GM12874 (cell line): Measurements from ENCODE around the gene ZBTB24.

Experiments used
- TF ChIP-seq, protein P1 (sequence below): IDR thresholded peaks from 2 replicates; pipeline ENCODE4 v1.5.1; 2011; ENCODE audit warnings: low read depth, mild to moderate bottlenecking, control low read depth, low read length, moderate library complexity; ENCODE audit not compliant: insufficient read depth

Gene ZBTB24

DNA sequence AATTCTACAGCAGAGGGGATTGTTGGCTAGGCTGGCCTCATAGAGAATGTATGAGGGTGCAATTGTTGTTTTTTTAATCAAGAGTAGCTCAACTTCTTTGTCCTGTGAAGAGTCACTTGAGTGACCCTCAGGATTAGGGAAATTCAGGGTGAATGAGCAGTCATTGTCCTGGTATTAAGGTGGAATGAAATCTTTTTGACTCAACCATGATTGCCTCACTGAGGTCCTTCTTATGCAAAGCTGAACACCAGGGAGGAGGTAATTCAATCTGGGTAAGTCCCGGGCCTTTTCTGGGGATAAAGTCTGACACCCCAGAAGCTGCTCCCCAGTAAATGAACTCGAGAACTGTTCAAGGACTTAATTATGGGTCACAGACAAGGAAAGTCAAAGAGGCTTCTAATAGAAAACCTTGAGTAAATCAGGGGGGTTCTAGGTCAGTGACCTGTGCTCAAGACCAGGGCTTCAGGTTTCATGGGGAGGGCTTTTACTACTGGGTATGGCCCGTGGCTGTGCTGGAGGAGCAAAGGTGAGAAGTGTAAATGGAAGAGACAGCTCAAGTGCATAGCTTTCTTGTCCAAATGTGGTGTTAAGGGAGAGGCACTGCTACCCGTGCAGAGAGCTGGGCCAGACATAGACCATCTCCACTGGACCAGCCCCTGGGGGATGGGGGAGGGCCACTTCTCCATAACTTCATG is 25.3 kb upstream of the ZBTB24 start:
- TF ChIP-seq, protein P1, sequence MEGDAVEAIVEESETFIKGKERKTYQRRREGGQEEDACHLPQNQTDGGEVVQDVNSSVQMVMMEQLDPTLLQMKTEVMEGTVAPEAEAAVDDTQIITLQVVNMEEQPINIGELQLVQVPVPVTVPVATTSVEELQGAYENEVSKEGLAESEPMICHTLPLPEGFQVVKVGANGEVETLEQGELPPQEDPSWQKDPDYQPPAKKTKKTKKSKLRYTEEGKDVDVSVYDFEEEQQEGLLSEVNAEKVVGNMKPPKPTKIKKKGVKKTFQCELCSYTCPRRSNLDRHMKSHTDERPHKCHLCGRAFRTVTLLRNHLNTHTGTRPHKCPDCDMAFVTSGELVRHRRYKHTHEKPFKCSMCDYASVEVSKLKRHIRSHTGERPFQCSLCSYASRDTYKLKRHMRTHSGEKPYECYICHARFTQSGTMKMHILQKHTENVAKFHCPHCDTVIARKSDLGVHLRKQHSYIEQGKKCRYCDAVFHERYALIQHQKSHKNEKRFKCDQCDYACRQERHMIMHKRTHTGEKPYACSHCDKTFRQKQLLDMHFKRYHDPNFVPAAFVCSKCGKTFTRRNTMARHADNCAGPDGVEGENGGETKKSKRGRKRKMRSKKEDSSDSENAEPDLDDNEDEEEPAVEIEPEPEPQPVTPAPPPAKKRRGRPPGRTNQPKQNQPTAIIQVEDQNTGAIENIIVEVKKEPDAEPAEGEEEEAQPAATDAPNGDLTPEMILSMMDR = no peak

DNA sequence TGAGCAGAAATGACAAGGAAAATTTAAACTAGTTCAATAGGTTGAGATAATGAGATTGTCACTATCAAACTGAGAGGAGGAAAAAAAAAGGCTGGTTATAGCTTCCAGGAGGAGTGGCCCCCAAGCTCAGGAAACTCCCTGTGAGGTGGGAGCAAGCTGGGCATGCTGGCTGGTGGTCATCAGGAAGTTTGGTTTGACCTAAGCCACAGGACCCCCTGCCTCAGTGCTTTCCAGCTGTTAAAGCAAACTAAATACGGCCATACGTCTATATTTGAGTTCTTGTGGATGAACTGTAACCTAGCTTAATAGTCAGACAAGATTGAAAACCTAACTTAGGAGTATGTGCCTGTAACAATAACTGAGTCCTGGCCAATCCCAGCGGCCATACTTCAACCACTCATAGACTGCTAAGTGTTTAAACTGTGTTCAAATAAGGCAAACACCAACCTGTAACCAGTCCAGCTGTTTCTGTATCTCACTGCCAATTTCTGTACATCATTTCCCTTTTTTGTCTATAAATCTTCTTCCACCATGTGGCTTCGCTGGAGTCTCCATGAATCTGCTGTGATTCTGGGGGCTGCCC is 24.6 kb upstream of the ZBTB24 start:
- TF ChIP-seq, protein P1 = no peak

DNA sequence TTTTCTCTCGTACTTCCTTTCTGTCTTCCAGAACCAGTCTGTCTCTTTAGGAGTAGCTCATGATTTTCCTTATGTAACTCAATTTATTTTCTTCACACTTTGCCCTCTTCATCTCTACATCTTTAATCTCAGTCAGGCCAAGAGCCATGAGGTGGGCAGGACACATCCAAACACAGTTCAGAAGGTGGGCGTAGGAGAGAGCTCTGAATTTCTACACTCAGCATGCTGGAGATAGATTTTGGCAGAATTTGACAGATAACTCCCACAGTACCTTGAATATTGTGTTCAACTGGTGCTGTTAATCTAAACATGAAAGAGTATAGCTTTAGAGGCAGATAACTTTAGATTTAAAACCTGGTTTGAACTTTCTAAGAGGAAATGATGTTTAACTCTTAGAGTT is 23.8 kb upstream of the ZBTB24 start:
- TF ChIP-seq, protein P1 = no peak

DNA sequence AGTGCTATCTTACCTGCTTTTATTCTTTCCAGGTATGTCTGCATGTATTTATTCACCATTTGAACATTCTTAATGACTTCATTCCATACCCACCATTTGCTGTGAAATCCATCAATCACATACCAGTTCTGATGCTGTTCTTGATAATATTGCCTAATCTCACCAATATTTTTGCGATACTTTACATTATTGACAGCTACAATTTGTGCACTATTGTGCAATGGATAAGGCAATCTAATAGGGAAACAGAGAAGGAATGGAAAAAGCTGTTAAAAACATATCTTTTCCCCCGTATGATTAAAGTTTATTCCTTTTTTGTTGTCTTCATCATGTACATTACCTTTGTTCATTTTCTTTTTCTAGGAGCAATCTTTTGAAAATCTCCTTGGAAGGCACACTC is 23.3 kb upstream of the ZBTB24 start:
- TF ChIP-seq, protein P1 = no peak

DNA sequence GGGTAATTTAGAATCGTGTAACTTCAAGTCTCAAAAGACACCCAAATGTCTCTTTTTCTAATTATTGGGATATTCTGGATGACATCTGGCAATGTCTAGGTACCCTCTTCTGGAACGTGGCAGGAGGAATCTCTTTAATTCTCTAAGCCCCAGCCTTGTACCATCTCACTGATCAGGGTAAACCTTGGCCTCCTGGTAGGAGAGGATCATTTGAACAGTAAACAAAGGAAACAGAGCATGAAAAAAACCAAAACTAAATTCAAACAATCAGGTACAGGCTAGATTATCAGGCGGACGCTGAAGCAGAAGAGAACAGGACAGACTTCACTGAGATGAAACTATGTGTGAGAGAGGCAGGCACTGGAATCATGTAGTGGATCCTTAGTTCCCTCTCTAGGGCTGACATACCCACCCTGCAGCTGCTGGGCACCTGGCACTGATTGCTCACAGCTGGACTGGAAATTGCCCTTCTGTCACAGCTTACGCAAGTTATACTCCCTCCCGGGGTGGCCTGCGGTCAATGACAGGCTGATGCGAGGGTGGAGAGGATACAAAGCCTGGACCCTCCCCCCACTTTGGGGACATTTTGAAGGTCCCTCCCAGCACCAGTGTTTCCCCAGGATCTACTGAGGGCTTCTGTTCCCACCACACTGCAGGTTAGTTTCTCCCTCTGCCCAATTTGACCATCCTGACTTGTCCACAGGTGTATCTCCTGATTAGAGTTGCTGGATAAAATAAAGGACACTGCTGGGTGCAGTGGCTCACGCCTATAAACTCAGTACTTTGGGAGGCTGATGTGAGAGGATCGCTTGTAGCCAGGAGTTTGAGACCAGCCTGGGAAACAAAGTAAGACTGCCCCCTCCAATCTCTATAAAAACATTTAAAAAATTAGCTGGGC is 20.6 kb upstream of the ZBTB24 start:
- TF ChIP-seq, protein P1 = no peak

DNA sequence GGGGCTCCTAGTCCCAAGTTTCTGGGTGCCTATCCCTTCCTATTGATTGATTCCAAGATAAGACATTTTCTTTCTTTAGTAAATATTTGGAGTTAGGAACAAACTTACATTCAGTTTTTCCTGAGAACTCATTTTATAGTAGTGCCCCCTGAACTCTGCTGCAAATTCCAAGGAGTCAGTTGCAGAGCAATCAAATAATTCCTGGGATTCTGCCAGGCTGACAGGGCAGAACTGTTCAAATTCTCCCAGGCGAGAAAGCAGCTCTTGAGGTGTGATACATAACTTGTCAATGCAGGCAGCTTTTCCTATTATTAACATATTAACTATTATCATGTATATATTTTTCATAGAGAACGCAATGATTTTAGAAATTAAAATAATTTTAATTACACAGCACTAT is 15.9 kb upstream of the ZBTB24 start:
- TF ChIP-seq, protein P1 = no peak

DNA sequence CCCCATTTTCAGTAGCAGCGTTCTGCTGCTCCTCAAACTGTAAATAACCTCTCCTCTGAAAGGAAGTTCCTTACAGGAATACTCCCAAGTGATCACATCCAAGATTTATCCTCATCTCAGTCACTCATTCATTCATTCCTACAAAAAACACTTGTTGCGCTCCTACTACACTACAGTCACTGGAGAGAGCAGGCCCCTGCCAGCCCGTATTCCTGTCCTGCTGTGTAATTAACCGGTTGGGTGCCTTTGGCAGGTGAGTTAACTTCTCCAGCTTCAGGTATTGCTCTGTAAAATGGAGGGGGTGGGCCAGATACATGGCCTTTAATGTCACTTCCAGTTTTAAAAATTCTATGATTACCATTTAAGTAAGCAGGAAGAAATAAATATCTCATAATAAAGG is 15.0 kb upstream of the ZBTB24 start:
- TF ChIP-seq, protein P1 = no peak
